GM15510 (cell line): ENCODE data around the gene PYGB.

Experiments
- POLR2A ChIP-seq: IDR thresholded peaks from 3 replicates; pipeline ENCODE4 v1.6.1; 2011; ENCODE audit warnings: borderline replicate concordance; ENCODE audit not compliant: insufficient read length; ENCODE audit errors: extremely low read depth

PYGB gene

DNA sequence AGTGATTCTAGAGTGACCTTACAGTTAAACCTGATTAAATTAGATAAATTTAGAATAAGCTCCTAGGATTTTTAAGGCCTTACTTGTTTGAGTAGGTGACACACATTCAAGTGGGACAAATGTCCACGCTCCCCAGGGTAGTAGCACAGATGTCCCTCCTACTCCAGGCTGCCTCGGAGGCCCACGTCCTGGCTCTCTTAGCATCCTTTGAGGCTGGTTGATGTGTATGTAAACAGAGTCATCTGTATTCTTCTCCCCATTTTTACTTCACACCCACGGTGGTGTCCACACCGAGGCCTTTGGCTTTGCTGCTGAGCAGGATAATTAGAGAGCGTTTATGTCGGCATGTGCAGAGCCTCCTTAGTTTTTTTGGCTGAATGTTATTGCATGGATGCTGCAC, 36.6 kb upstream of the PYGB start:
- no peak for TF ChIP-seq POLR2A

DNA sequence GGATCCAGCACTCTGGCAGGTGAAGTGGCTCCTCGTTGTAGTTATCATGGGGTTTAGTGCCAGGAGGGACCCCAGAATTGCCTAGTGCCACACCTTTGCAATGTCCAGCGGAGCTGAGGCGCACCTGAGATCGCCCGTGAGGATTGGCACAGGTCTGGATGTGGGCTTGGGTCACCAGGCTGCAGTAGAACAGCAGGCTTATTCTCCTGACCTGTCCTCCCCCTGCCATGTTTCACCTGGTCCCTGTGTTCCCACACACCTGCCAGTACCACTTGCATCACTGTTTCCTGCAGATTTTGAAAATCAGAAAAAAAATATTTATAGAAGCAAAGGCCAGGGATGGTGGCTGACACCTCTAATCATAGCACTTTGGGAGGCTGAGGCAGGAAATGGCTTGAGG, 35.6 kb upstream of the PYGB start:
- no peak for TF ChIP-seq POLR2A

DNA sequence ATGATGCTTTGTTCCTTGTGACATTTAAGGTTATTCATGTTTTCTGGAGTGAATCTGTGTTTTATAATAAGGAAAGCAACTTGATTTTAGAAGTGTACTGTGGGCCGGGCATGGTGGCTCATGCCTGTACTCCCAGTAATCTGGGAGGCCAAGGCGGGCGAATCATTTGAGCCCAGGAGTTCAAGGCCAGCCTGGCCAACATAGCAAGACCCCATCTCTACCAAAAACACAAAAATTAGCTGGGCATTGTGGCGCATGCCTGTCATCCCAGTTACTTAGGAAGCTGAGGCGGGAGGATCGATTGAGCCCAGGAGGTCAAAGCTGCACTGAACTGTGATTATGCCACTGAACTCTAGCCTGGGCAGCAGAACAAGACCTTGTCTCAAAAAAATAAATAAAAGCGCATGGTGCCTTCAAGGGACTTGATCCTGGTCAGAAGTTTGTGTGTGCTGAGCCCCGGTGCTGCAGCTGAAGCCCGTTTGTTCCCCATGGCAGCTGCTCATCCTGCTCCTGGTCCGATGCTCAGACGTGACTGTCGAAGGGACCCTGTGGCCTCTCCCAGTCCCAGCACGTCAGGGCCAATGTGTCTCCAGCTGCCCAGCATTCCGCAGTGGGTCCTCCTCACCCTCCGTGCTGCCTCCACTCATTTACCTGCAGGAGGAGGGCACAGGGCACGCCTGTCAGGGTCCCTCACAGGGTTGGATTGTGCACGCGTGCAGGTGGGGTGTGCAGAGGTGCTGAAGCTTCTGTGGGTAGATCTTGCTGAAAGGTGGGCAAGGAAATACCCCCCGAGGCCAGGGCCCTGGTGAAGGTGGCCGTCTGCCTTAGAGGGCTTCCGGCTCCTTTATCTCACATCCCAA, 34.1 kb upstream of the PYGB start:
- TF ChIP-seq POLR2A: no peak

DNA sequence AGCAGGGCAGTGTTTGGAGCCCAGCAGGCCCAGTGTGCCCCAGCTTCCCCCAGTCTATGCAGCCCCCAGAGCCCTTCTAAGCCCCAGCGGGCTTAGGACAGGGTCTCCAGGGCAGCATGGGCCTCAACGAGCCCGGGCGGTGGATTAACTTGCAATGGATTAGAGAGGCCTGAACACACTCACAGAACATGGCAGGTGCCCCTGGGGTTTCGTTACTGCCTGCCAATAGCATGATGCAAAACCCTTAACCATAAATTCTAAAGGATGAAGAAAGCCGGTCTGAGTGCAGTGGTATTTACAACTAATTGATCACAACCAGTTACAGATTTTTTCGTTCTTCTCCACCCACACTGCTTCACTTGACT, 33.5 kb upstream of the PYGB start:
- TF ChIP-seq POLR2A: no peak

DNA sequence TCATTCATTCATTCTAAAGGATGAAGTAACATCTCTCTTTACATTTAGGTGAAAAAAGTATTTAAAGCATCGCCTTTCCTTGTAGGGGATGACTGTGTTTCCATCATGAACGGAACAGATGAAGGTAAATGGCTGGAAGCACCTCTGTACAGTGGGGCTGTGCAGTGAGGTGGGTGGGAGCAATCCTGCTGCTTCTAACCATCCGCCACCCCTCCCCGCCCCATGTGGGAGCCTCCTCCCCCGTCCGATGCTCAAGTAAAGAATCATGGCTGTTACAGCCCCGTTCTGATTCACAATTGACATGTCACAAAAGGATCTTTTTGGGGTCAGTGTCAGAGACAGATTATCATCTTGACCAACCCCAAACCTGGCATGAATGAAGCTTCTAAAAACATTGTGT, 33.1 kb upstream of the PYGB start:
- no peak for TF ChIP-seq POLR2A

DNA sequence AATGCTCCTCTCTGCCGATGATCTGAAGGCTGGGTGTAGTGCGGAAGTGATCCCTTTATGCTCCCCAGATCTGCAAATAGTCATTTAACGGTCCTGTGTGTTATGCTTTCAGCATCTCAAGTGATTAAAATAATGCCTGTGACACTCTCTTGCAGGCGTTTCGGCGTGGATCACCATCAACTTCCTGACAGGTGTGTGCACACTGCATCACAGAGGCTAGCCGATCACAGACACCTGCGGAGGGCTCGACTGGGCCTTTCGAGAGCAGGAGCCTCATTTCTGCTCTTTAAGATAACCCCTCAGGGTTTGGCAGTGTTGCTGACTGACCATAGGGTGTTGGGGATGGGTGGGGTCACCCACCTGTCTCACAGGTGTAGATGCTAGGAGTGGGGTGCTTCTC, 32.4 kb upstream of the PYGB start:
- no peak for TF ChIP-seq POLR2A

DNA sequence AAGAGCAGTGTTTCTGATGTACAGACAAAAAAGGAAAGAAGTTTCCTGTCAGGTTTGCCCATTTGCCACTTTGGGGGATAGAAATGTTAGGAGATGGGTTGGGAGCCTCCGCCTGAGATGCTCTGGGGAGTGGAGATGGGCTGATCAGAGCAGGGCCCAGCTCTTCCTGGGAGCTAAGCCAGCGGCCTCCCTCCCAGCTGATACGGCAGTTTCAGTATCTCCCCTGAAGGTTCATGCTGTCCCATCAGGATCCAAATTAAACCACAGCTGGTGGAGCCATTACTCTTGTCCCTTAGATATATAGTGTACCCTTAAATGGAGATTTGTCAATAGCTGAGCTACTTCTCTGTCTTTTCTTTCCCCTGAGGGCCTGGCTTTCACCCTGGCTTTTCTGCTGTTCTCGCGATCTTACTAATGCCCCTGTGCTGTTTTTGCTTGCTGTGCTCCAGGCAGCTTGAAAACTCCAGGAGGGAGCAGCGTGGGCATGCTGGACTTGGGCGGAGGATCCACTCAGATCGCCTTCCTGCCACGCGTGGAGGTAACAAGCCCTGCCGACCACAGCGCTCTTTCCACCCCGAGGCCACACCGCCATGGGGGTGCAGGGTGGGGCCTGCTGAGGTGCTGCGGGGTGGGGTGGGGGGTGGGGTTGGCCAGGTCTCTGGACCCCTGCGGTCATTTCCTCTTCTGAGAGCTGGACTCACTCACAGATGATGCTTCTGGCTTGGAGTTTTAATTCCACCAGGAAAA, 31.5 kb upstream of the PYGB start:
- TF ChIP-seq POLR2A: no peak

DNA sequence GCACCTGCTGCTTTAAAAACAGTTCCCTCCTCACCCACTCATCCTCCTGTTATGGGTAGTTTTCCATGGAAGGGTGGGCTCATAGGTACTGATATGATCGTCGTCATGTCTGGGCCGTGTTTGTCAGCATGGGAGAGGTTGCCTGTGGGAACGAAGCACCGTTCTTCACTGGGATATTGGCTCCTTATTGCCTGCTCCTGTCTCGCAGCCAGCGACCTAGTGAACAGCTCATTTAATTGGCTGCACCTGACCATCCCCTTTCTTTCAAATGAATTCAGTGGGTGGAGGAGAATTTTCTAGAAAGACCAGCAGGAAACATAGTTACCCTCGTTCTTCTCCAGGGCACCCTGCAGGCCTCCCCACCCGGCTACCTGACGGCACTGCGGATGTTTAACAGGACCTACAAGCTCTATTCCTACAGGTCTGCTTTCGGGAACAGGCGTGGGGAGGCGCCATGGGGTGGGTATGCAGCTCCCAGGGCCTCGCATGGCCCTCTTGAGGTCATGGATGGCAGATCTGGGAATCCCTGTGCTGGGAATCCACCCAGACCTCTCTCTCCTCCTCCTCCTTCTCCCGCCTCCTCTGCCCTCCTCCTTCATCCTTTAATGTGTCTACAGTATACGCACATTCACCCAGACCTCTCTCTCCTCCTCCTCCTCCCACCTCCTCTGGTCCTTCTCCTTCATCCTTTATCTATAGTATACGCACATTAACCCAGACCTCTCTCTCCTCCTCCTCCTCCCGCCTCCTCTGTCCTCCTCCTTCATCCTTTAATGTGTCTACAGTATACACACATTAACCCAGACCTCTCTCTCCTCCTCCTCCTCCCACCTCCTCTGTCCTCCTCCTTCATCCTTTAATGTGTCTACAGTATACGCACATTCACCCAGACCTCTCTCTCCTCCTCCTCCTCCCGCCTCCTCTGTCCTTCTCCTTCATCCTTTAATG, 30.4 kb upstream of the PYGB start:
- no peak for TF ChIP-seq POLR2A

DNA sequence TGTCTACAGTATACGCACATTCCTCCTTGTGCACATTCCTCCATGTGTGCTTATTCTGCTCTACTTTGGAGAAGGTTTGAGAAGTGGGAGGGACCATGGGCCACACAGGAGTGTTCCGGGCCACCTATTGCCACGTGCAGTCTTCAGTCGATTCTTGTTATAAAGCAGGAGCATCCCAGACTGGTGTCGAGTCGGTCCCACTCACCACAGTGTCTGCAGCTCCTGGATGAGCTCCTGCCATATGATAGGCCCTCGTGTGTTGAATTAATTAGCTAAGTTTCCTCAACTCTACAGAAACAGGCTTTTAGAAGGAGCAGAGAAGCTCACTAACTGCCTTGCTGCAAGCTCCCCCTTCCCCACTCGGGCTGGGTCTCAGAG, 29.8 kb upstream of the PYGB start:
- TF ChIP-seq POLR2A: no peak

DNA sequence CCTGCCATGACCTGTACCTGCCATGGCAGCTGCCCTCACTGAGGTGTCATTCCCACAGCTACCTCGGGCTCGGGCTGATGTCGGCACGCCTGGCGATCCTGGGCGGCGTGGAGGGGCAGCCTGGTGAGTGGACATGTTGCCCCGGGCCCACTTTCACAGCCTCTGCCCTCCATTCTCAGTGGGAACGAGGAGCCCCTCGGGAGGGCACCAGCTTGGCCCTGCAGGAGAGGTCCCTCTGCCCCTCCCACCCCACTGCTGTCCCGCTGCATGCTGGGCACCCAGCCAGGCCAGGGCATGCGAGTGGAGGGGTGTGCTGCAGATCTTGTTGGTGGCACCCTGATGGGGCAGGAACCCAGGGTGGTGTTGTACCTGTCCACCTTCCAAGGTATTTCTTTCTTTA, 29.4 kb upstream of the PYGB start:
- TF ChIP-seq POLR2A: no peak

DNA sequence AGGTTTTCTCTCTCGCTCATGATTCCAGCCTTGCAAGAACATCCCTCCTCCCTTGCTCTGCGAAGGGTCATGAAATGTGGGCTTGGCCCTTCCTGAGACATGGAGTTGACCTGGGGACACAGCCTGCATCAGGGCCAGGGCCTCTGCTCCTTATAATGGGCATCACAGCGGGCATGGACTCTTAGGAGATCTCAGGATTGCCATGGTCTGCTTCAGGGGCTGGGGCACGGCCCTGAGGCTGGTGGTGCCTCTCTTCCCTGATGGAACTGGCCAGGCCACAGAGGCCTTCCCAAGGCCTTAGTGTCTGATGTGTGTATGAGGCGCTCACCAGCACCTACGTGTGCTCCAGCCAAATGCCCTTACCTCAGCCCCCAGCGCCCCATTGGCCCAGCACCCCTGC, 28.5 kb upstream of the PYGB start:
- no peak for TF ChIP-seq POLR2A

DNA sequence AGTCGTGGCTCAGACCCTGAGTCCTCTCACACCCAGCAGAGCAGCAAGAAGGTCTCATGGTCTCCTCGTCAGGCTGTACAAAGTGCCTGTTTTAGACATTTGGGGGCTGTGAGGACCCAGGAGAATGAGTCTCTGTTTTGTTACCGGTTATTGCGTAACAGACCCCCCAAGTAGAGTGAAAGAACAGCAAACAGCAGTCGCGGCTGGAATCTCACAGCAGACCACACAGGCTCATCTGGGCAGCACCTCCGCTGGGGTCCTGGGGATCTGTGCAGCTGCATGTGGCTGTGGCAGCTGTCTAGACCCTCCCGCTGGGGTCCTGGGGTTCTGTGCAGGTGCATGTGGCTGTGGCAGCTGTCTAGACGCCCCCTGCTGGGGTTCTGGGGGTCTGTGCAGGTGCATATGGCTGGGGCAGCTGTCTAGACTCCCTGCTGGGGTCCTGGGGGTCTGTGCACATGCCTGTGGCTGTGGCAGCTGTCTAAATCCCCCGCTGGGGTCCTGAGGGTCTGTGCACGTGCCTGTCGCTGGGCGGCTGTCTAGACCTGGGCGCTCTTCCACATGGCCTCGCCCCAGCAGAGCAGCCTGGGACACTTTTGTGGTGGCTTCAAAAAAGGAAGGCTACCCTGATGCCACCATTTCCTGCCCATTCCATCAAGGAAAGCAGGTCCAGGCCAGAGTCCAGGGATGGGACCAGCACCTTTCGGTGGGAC, 27.7 kb upstream of the PYGB start:
- no peak for TF ChIP-seq POLR2A

DNA sequence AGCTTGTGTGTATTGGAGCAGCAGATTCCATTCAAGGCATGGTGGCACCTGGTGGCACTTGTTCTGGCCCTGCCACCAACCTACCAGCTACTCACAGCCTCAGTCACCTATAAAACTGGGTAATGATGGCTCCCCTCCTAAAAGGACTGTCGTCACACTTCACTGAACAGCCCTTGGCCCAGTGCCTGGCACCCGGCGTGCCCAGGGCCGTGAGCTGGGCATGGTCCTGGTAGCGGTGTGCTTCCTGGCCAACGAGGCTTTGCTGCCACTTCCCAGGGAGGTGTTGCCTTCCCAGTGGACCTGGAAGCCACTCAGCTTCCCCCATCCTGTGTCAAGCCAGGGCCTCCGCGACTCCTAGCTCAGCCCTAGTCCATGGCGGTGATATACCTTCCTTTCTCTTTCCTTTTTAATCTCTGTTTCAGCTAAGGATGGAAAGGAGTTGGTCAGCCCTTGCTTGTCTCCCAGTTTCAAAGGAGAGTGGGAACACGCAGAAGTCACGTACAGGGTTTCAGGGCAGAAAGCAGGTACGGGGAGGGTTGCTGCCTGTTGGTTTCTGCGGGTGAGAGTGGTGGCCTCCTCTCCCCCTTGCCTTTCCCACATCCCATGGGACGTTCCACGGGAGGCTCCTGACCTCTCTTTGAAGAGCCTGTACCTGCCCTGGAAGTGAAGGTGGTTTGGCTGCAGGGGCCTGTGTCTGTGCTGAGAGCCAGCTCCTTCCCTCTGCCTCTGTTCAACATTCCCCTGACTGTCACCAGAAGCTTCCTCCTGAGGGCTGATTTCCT, 26.9 kb upstream of the PYGB start:
- TF ChIP-seq POLR2A: no peak

DNA sequence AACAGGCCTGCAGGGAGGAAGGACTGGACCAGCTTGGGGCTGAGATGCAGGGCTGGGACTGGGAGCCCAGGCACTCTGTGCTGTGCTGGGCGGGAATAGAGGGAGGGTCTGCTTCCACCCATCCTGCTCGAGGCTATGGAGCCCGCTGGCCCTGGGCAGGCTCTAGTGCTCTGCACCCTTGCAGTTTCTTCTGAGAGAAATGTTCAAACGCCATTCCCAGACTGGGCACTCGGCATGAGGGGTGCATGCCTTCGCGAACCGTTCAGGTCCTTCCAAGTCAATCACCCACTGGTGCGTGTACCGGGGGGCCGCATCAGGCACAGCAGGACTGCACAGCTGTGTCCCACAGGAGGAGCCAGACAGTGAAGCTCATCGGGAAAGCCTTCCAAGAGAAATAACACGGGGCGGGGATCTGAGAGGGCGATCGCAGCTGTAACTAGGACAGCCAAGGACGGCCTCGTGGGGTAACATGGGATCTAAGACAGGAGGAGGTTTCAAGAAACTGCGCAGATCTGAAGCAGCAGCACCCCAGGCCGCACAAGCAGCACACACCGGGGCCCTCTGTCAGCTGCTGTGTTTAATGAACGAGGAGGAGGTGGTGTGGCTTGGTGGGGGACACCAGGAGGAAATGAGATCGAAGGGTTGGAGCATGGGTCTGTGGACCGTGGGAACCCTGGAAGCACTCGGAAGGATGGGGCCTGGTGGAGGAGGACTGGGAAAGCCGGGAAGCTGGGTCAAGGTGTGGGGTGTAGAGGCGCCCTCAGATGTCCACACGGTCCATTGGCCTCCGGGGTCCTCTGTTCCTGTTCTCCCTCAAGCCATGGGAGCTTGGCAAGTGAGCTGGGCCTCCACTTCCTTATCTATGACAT, 26.1 kb upstream of the PYGB start:
- no peak for TF ChIP-seq POLR2A
